HL-60 (cell line): Measurements from ENCODE around the gene SUSD5.

Experiments used
- DNase-seq, 2 experiments: peaks; one replicate each; pipeline ENCODE4 v3.0.0-alpha.2; 2010 to 2020; ENCODE audit warnings: low read depth in 1 of 2, low spot score in 1 of 2
- H3K27ac ChIP-seq: fragments of 250-450 bp; sonication (Bioruptor Pico); replicated peaks from 2 replicates; pipeline ENCODE4 v1.5.1; 2020; ENCODE audit warnings: mild to moderate bottlenecking, moderate library complexity
- H3K27me3 ChIP-seq: fragments of 250-450 bp; sonication (Bioruptor Pico); 2 replicates; pipeline ENCODE4 v1.5.1; 2021; ENCODE audit warnings: mild to moderate bottlenecking, moderate library complexity; ENCODE audit not compliant: insufficient read depth, poor library complexity, severe bottlenecking
- H3K4me3 ChIP-seq: replicated peaks from 2 replicates; pipeline ENCODE4 v1.5.1; 2011; ENCODE audit warnings: mild to moderate bottlenecking, control low read depth, low read length; ENCODE audit not compliant: insufficient read depth
- CTCF ChIP-seq: IDR thresholded peaks from one replicate; pipeline ENCODE4 v1.5.1; 2011; ENCODE audit warnings: low read length, control low read depth, inconsistent platforms; ENCODE audit not compliant: insufficient read depth
- GABPA ChIP-seq: IDR thresholded peaks from 2 replicates; pipeline ENCODE4 v1.6.1; 2012; ENCODE audit warnings: low read depth
- POLR2AphosphoS5 ChIP-seq: IDR thresholded peaks from 2 replicates; pipeline ENCODE4 v1.6.1; 2012; ENCODE audit warnings: low read depth
- REST ChIP-seq: IDR thresholded peaks from 2 replicates; pipeline ENCODE4 v1.6.1; 2012; ENCODE audit warnings: low read depth; ENCODE audit not compliant: insufficient replicate concordance
- SPI1 ChIP-seq: IDR thresholded peaks from 2 replicates; pipeline ENCODE4 v1.6.1; 2012; ENCODE audit warnings: low read depth, mild to moderate bottlenecking, borderline replicate concordance

SUSD5 gene

GRCh38 chr3:33174095-33174494 is 44.5 kb downstream of the SUSD5 start:
- no peaks in the 10 kb centered on the region for H3K27me3 ChIP-seq
- DNase-seq = no peak
- TF ChIP-seq REST (no peak), POLR2AphosphoS5 (no peak), CTCF (no peak), GABPA (no peak)
- no peak overlapping the region for H3K27ac ChIP-seq
- no peak overlapping the region for H3K4me3 ChIP-seq

- H3K27ac ChIP-seq = no peak overlapping the region
- DNase-seq = no peak
- no peak for TF ChIP-seq GABPA
- TF ChIP-seq SPI1 = no peak
- no peak for TF ChIP-seq REST
- TF ChIP-seq POLR2AphosphoS5 = no peak
- no peak for TF ChIP-seq CTCF
- no peaks in the 10 kb centered on the region for H3K27me3 ChIP-seq
- H3K4me3 ChIP-seq = no peak overlapping the region
Observed at GRCh38 chr3:33173672-33174071, 44.9 kb downstream of the SUSD5 start.

- TF ChIP-seq CTCF (no peak), GABPA (no peak), SPI1 (no peak), REST (no peak), POLR2AphosphoS5 (no peak)
Observed at GRCh38 chr3:33173103-33173502, 45.5 kb downstream of the SUSD5 start.

More at GRCh38 chr3:33173103-33173502, 45.5 kb downstream of the SUSD5 start:
- no peak for DNase-seq
- Histone ChIP-seq H3K27me3 (no peaks in the 10 kb centered on the region), H3K27ac (no peak overlapping the region), H3K4me3 (no peak overlapping the region)
